T-helper 2 cell treated with Interferon-gamma antibody and Interleukin-4, amounts not matched to agents 100 ng/mL and 5 ng/mL, for 36 hours (primary cell): ENCODE data around the gene ACAP1. TPM values are rescaled to one million over a fixed set of nuclear protein-coding genes. Genes with fewer than 3 reads are reported as not detected.

Experiments
- intact Hi-C: fragments of 100-400 bp; cut with micrococcal nuclease; formaldehyde crosslinking; loops from one replicate; pipeline ENCODE4 v1.15.1; 2023
- total RNA-seq: library from RNA; stranded (reverse); gene quantifications from 2 replicates; pipeline ENCODE4 v1.2.3, GENCODE V29; 2022

Gene ACAP1, protein sequence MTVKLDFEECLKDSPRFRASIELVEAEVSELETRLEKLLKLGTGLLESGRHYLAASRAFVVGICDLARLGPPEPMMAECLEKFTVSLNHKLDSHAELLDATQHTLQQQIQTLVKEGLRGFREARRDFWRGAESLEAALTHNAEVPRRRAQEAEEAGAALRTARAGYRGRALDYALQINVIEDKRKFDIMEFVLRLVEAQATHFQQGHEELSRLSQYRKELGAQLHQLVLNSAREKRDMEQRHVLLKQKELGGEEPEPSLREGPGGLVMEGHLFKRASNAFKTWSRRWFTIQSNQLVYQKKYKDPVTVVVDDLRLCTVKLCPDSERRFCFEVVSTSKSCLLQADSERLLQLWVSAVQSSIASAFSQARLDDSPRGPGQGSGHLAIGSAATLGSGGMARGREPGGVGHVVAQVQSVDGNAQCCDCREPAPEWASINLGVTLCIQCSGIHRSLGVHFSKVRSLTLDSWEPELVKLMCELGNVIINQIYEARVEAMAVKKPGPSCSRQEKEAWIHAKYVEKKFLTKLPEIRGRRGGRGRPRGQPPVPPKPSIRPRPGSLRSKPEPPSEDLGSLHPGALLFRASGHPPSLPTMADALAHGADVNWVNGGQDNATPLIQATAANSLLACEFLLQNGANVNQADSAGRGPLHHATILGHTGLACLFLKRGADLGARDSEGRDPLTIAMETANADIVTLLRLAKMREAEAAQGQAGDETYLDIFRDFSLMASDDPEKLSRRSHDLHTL
- 580 and 590 TPM in 2 replicates for total RNA-seq

GRCh38 chr17:7336240-7337175 is at the start of gene ACAP1:
Gene ACAP1 (plus strand): TSS chr17:7336529. CDS start chr17:7336735, 206 bp downstream.
- intact Hi-C loops, result loop anchor here (2.0 to 10.0 kb wide), 2 partner anchors 14 to 348 kb away; partner anchors contain the start of genes TP53 and WRAP53

DNA sequence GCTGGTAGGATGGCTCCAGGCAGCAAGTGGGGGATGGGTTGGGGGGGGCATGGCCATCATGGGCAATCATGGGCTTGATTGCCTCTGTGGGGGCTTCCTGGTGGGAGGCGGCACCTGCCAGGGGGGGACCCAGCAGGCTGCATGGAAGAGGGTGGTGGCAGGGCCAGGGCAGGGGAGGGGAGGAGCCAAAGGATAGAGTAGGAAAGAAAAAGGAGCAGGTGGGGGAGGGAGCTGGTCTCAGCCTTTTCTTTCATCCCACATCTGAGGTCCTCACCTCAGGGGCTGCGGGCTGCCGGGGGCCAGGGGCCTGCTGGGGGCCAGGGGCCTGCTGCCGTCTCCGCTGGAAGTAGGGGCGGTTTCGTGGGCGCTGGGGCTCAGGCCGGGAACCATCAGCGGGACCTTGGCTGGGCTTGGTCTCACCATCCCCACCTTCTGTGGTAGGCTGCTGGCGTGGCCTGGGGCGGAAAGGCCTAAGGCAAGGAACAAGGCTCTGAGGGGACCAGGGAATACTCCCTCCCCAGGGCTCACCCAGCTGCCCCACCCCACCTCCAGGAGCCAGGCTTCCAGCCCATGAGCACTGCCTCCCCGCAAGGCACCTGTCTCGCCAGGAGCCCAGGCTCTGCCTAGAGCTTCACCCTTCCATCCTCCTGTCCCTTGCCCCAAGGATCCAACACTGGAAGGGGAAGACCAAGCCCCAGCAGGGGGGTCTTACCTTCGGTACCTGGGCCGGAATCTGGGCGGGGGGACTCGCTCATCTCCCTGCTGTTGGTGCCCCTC is 46.9 kb upstream of the ACAP1 start:
- intact Hi-C loops, result no loop called here

GRCh38 chr17:7290166-7290565 is 46.2 kb upstream of the ACAP1 start:
- intact Hi-C loops, result no loop called here

GRCh38 chr17:7290685-7291084 is 45.6 kb upstream of the ACAP1 start:
- intact Hi-C loops, result no loop called here

GRCh38 chr17:7292194-7292593 is 44.1 kb upstream of the ACAP1 start:
- intact Hi-C loops, result no loop called here

DNA sequence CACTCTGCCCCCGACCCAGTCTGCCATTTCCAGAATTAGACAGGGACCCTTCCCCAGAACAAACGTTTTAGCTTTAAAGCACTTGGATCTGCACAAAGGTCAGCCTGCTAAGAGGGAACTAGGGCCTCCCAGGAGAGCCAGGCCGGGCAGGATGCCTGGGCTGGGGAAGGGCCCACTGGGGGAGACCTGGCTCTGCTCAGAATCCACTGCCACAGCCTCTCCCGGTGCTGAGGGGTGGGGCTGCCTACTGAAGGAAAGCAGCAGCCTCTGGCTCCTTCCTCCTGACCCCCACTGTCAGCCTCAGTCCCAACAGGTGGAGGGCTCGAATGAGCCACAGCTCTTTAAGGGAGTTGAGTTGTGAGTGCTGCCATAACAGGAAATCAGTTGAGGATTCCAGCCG is 43.6 kb upstream of the ACAP1 start:
- intact Hi-C loops, result no loop called here

- intact Hi-C loops, result no loop called here
Measured at GRCh38 chr17:7293159-7293558, 43.2 kb upstream of the ACAP1 start.

DNA sequence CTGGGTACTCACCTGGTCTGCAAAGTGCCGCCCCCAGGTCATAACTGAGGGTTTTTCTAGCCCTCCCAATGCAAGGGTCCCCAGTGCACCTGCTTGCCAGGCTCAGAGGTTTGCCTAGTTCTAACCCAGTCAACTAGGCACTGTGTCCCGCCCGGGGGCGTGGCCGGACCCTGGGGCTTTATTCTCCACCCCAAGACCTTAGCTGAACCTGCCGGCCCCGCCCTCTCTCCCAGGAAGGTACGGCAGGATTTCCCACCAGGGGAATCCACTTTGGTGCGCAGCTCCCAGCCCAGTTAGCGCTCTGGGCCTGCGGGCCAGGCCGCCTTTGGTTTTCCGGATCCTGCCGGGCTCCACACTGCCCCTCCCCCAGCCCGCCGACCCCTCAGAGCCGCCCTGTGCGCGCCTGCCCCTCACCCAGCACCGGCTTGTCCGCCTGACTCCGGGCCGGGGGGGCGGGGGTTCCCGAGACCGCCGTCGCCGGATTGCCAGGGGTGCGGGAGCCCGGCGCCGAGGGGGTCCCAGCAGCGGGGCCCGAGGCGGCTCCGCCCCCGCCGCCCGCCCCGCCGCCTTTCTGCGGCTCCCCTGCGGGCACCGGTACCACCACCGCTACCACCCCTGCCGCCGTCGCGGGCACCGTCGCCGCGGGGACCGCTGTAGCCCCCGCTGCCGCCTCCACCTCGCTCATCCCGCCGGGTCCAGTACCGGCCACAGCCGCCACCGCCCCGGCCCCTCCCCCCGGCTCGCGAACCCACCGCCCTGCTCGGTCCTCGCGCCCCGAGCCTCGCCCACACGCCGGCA is 42.3 kb upstream of the ACAP1 start:
- intact Hi-C loops, result no loop called here

DNA sequence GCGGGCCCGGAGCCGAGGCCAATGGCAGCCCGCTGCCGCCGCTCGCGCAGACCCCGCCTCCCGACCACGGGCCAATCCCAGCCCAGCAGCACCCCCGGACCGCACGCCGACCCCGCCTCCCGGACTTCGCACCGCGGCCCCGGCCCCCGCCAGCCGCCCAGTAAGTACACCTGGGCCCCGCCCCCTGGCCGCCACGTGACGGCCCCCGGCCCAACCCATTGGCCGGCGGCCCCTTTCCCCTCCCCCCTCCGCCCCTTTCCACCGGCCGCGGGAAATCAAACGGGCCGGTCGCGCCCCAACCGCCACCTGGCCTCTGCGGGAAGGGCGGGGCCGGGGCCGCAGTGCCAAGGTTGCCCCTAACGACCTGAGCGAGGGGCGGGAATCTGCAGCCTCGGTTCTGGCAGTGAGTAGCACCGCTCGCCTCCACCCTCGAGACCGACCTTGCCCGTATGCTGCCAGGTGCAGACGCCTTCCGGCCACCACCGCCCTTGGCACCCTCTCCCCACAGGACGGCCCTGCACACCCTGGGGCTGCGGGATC is 41.6 kb upstream of the ACAP1 start, which contains the start of gene YBX2:
Gene YBX2 (minus strand): TSS at position 26 of the 540 bp plus-strand sequence. CDS start 139 bp downstream, outside the sequence.
- intact Hi-C loops, result no loop called here

- intact Hi-C loops, result loop anchor here (1.0 kb wide), 3 partner anchors 15 to 249 kb away; no protein-coding TSS in a partner anchor
Measured at GRCh38 chr17:7295230-7296180, 40.8 kb upstream of the ACAP1 start.

DNA sequence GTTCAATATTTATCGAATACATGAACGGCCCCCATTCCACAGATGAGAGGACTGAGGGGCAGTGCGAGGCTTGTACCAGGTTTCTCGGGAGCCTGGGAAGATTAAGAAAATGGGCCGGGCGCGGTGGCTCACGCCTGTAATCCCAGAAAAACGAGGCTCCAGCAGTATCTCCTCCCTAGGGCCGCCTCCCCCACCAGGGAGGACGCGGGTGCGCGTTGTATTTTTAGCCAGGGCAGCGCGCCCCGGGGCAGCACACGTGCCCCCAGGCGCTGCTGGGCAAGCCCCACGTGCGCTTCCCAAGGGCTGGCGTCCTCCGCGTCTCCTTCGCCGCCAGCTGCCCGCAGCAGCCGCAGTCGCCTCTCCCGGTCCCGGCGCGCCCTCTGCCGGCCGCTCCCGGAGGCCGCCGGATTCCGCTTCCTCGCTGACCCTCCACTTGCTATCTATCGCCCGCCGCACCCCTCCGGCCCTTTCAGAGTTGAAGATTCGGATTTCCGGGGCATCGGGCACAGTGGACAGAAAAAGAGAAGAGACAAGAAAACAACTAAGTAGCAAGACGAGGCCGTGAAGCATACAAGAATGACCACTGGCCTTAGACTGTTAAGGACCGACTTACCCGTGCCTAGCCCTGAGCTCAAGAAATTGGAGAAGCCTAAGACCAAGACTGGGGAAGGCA is 40.0 kb upstream of the ACAP1 start:
- intact Hi-C loops, result loop anchor here (1.0 kb wide), 3 partner anchors 16 to 250 kb away; no protein-coding TSS in a partner anchor

- intact Hi-C loops, result no loop called here
Measured at GRCh38 chr17:7304179-7304578, 32.1 kb upstream of the ACAP1 start.

DNA sequence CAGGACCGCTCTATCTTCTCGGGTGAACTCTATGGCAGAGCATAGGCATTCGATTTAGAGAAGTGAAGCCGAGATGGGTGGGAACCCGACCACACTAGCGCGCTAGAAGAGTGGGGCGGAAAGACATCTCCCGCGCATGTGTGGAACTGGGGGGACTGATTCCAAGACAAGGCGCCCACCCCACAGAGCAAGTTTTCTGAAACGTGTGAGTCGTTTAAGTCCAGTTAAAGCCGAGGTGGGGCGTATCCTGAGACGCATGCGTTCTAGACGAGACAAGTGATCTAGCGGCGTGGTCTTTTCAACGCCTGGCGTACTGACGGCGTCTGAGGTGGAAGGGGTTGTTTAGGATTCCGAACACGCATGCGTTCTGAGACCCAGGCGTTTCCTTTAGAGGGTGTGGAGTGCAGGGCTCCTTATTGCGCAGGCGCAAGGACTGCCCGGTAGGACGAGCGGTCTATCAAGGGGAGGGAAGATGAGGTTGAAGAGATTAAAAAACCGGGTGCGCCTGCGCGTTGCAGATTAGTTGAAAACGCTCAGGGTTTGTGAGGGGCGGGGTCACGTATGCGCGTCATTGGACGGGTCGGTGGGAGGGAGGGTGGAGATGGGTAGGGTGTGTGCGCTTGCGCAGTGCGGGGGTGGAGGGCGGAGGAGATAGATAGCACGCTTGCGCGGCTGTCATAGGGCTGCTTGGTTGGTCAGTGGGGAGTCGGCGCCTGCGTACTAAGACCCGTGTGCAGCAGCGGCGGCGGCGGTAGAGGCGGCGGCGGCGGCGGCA is 29.2 kb upstream of the ACAP1 start, which contains the start of gene EIF5A:
Gene EIF5A (plus strand): TSS at position 718 of the 775 bp plus-strand sequence. CDS start 2,008 bp downstream, outside the sequence.
- intact Hi-C loops, result loop anchor here (1.0 to 5.0 kb wide), 10 partner anchors 26 to 580 kb away; partner anchors contain the start of genes ELP5, KCTD11, PHF23 and POLR2A

DNA sequence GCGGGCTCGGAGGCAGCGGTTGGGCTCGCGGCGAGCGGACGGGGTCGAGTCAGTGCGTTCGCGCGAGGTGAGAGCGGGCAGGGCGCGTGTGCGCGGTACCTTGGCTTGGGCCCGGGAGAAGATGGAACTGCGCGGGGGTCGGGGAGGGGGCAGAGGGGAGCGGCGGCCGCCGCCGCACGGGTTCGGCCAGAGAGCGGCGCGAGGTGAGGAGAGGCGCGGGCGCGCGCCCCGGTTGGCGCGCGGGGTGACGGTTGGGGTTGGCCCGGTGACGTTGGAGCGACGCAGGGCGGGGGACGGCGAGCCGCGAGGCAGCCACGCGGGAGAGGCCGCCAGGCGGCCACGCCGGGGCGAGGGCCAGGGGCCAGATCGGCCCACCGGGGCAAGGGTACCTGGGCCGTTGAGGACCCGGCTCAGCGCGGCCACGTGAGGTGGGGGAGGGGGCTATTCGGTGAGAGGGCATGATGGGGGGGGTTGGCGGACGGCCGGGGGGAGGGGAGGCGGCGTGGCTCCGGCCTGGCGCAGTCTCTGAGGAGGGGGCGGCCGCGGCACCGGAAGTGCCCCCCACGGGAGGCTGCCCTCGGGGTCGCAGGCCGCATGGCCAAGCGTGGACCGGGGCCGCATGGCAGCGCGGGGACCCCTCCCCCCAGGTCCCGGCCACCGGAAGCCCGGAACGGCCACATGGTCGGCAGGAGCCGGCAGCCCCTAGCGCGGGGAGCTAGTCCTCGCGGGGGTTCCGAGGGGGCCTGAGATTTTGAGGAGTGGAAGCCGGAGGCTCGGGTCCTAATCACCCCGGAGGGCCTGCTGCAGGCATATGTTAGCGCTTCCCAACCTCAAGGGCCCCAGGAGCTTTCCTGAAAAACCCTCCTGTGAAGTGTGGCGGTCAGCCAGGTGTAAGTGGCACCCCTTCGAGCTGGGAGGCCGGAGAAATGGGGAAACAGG is 28.4 kb upstream of the ACAP1 start:
- intact Hi-C loops, result loop anchor here (1.0 to 5.0 kb wide), 10 partner anchors 27 to 579 kb away; partner anchors contain the start of genes ELP5, KCTD11, PHF23 and POLR2A
